ENCODE data around the gene EPHA2.

Gene EPHA2

DNA sequence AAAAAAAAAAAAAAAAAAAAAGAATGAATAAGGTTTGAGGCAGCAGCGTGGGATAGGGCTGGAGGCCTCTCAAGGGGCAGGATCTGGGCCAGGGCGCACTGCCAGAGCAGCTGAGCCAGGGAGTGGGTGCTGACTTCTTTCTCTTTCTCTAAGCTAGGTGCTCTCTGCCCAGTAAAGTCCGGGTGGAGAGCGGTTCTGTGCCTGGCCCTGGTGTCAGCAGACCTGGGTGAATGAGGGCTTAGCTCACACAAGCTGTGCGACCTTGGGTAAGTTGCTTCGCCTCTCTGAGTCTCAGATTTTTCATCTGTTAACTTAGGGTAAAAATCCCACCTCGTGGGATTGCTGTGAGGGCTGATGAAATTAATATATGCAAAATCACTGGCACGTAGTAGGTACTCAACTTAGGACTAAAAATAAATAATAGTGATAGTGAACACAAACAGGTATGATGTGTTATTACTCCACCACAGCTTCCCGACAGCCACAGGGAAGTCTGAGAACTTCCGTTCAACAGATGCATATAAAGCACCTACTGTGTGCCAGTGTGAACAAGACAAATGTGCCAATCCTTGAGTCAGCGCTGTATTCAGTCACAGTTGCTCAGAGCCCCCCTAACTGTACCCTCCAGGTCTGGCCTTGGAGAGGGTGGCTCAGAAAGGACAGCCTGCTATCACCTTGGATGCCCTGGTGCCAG is 80.4 kb downstream of the EPHA2 start:
- TF ChIP-seq CTCF (IDR thresholded peaks at IDR 0.05; ENCODE audit: extremely low read depth, missing control alignments): no peak

More for the DNA sequence above, 80.4 kb downstream of the EPHA2 start:
- DNase-seq (ENCODE audit: low spot score): no peak

All from GM20000 (cell line).